22Rv1 (cell line): ENCODE data around the gene HEATR1.

ENCODE experiments used
- H3K27ac ChIP-seq: fragments of 450-650 bp; 2 replicates; pipeline ENCODE4 v1.5.1; 2017
- CTCF ChIP-seq: fragments of 450-650 bp; IDR thresholded peaks from 2 replicates; pipeline ENCODE4 v1.5.1; 2017; ENCODE audit warnings: mild to moderate bottlenecking
- ZFX ChIP-seq: fragments of 450-650 bp; IDR thresholded peaks from 2 replicates; pipeline ENCODE4 v1.6.1; 2017; ENCODE audit warnings: antibody characterized with exemption, borderline replicate concordance

HEATR1 gene

DNA sequence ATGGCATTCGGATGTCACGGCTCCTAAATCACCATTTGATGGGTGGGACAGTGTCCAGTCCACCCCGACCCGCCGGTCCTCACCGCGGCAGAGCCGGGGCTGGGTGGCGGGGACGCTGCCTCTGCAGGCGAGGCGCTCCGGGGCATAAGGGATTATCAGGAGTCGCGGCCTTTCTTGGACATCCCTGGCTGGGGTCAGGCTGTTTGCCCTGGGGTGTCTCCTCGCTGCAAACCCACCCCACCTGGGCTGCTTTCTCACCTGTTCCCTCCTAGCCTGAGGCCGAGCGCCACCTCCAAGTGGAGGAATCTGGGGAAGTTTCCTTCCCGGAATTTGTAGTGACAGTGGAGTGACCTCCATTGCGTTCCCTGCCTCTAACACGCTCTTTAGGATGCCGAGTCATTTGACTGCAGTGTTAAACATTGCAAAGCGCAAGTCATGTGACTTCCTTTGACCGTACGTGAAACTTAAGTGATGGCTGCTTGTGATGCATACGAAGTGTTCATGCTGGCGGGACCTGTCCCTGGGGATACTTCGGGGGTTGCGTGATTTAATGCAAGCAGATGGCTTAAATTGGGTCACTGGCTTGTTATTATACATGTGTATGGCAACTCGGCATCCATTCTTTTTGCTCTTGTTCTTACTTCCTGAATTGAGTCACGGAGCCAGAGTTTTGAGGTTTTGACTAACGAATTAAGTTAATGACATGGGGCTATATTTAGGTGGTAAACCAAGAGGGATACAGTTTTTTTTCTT is 80.0 kb downstream of the HEATR1 start:
- H3K27ac ChIP-seq = peak overlapping the region; percentile 83
- TF ChIP-seq CTCF = no peak
- no peak for TF ChIP-seq ZFX

DNA sequence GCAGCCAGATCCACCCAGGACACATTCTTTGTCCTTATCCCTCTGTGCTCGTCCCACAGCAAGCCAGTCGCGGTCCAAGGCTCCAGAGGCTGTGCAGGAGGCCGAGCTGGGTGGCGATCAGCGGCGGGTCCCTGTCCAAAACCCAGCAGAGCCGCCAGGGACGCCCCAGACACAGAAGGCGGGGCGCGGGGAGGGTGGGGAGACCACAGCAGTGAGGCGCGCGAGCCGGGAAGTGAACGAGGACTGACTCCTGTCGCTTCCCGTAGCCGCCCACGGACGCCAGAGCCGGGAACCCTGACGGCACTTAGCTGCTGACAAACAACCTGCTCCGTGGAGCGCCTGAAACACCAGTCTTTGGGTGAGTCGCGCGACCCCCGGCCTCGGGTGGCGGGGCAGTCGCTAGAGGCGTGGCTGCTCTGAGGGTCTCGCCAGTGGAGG is 80.6 kb downstream of the HEATR1 start, which contains the start of gene LGALS8:
TSS of gene LGALS8 (plus strand) at position 279 of the 438 bp plus-strand sequence. CDS start 2,089 bp downstream, outside the sequence.
- H3K27ac ChIP-seq = peak within 1 kb of the TSS; percentile 83

GRCh38 chr1:236522937-236523703 is 81.2 kb downstream of the HEATR1 start:
- H3K27ac ChIP-seq = peak overlapping the region; percentile 83
- TF ChIP-seq ZFX = no peak
- TF ChIP-seq CTCF = no peak

More for the DNA sequence above, 80.6 kb downstream of the HEATR1 start, which contains the start of gene LGALS8:
- TF ChIP-seq ZFX = no peak
- no peak for TF ChIP-seq CTCF

DNA sequence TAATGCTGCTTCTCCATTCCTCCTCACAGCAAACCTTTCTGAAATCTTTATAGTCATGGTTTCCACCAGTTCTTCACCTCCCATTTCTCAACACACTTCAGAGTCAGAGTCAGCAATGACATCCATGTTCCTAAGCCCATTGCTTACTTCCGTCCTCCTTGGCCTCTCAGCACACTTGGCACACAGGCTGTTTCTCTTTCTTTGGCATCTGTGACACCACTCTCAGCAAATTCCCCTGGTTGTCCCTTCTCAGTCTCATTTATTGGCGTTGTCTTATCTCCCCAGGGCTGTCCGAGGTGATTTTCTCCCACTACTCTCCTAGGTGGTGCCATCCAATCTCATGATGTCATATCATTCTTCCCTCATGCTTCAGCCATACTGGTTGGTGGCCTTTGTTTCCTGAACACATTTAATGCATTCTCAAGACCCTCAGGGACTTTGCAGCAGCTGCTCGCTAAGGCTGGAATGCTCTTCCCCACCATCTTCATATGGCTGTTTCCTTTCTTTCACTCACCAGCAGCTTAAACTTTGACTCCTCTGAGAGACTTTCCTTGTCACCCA is 83.8 kb downstream of the HEATR1 start:
- TF ChIP-seq ZFX (no peak), CTCF (no peak)
- H3K27ac ChIP-seq = no peak overlapping the region

- no peak overlapping the region for H3K27ac ChIP-seq
- no peak for TF ChIP-seq CTCF
- TF ChIP-seq ZFX = no peak
Observed at GRCh38 chr1:236518322-236518721, 86.0 kb downstream of the HEATR1 start.

- TF ChIP-seq ZFX = no peak
- no peak for TF ChIP-seq CTCF
- H3K27ac ChIP-seq = peak overlapping the region; percentile 16
Observed at GRCh38 chr1:236516929-236517704, 87.2 kb downstream of the HEATR1 start.
